GM13977 (cell line): ENCODE results near the gene AFF1.

Experiments
- DNase-seq: peaks from one replicate; pipeline ENCODE4 v3.0.0; 2012; ENCODE audit warnings: low spot score
- in situ Hi-C: fragments of 300-500 bp; cut with MboI; formaldehyde crosslinking; loops from one replicate; pipeline ENCODE4 v1.12.0; 2022; ENCODE audit warnings: low sequenced_read_pairs, low pct_unique_long_range_greater_than_20kb, mixed read lengths, inconsistent platforms; ENCODE audit not compliant: unreplicated experiment
- TF ChIP-seq, protein P1 (sequence below): IDR thresholded peaks from 2 replicates; pipeline ENCODE4 v1.5.1; 2012; ENCODE audit warnings: mild to moderate bottlenecking, control low read depth; ENCODE audit not compliant: insufficient read depth; ENCODE audit errors: extremely low read depth, missing control alignments

The AFF1 gene

GRCh38 chr4:87047281-87047798, 112.5 kb downstream of the AFF1 start:
- in situ Hi-C loops: no loop called here
- DNase-seq: no peak
- TF ChIP-seq, protein P1, sequence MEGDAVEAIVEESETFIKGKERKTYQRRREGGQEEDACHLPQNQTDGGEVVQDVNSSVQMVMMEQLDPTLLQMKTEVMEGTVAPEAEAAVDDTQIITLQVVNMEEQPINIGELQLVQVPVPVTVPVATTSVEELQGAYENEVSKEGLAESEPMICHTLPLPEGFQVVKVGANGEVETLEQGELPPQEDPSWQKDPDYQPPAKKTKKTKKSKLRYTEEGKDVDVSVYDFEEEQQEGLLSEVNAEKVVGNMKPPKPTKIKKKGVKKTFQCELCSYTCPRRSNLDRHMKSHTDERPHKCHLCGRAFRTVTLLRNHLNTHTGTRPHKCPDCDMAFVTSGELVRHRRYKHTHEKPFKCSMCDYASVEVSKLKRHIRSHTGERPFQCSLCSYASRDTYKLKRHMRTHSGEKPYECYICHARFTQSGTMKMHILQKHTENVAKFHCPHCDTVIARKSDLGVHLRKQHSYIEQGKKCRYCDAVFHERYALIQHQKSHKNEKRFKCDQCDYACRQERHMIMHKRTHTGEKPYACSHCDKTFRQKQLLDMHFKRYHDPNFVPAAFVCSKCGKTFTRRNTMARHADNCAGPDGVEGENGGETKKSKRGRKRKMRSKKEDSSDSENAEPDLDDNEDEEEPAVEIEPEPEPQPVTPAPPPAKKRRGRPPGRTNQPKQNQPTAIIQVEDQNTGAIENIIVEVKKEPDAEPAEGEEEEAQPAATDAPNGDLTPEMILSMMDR: no peak

DNA sequence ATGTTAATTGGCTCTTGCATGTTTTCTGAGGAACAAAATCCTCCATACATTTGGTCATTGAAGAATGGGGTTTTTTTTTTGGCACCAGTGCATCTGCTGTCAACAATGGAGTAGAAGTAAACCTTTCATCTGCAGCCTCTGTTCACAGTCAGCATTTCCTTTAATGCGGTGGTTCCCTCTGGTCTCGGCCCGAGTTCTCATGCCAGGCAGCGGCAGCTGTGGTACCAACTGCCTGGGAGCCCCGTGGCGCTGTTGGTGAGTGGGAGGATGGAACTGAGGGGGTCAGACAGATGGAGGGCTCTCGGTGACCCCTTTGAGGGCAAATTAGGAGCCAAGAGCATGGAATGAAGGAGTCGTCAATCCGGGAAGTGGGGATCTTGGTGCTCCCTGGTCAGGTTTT, 114.7 kb downstream of the AFF1 start:
- in situ Hi-C loops: no loop called here
- TF ChIP-seq, protein P1: no peak
- DNase-seq: no peak

DNA sequence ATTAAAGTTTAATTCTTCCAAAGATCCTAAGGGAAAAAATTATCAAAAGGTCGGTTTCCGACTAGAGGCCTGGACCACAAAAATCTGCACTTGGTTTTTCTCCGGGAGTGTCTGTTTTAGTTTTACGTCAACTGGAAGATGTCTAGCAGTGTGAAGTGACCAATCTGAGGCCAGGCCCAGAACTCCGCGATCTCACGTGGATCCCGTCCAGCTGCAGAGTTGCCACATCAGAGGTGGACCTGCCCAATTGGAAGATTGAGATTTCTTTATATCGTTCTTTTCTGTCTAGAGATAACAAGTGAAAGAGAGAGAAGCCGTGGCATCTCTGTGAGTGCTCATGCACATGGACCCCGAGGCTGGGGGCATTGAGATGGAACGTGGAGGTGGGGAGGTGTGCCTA, 115.8 kb downstream of the AFF1 start:
- TF ChIP-seq, protein P1: no peak
- in situ Hi-C loops: no loop called here
- no peak for DNase-seq

- in situ Hi-C loops: no loop called here
- DNase-seq: no peak
- TF ChIP-seq, protein P1: no peak
Measured at GRCh38 chr4:87051121-87051713, 116.4 kb downstream of the AFF1 start.

GRCh38 chr4:87052615-87053014, 117.8 kb downstream of the AFF1 start:
- in situ Hi-C loops: no loop called here
- TF ChIP-seq, protein P1: no peak
- no peak for DNase-seq

GRCh38 chr4:87053176-87053658, 118.4 kb downstream of the AFF1 start:
- no peak for DNase-seq
- TF ChIP-seq, protein P1: no peak
- in situ Hi-C loops: no loop called here
